Esophagus squamous epithelium (tissue), 4 donors: Measurements from ENCODE around the gene UBC.

Experiments
- CTCF ChIP-seq, 6 experiments: fragments of 450-650 bp in 4 of 6; fragments of 200-600 bp in 2 of 6; sonication (generic) in 2 of 6; IDR thresholded peaks; one replicate each; pipeline ENCODE4 v1.5.1; 2016 to 2019; ENCODE audit warnings: antibody characterized with exemption in 6 of 6, mild to moderate bottlenecking in 4 of 6, moderate library complexity in 4 of 6
- POLR2A ChIP-seq, 4 donors: fragments of 450-650 bp; IDR thresholded peaks; one replicate each; pipeline ENCODE4 v1.6.1; 2017; ENCODE audit warnings: antibody characterized with exemption in 4 of 4, mild to moderate bottlenecking in 4 of 4, moderate library complexity in 3 of 4

GRCh38 chr12:124917841-124918621, 3.6 kb upstream of the UBC start:
- no peak for TF ChIP-seq CTCF (IDR thresholded peaks at IDR 0.05)
- no peak for TF ChIP-seq POLR2A (IDR thresholded peaks at IDR 0.05)
